Spleen (tissue), 11 donors: Measurements from ENCODE around the gene SASH3. TPM values are rescaled to one million over a fixed set of nuclear protein-coding genes. Genes with fewer than 3 reads are reported as not detected.

Experiments used
- DNase-seq: peaks from one replicate; pipeline ENCODE4 v3.0.0-alpha.2; 2020
- H3K27ac ChIP-seq, 8 donors: fragments of 200-600 bp; sonication (generic) in 7 of 8; 1 replicate in 4 of 8; 2 replicates in 4 of 8; pipeline versions ENCODE4 v1.5.0 to v1.8.0; 2016 to 2021; ENCODE audit warnings: inconsistent platforms in 4 of 8, mild to moderate bottlenecking in 4 of 8, moderate library complexity in 1 of 8
- H3K27me3 ChIP-seq, 7 donors: fragments of 200-600 bp; sonication (generic) in 6 of 7; replicated peaks in 1 of 7; 1 replicate in 4 of 7; 2 replicates in 3 of 7; pipeline versions ENCODE4 v1.5.0 to v1.8.0; 2016 to 2021; ENCODE audit warnings: inconsistent platforms in 3 of 7, mild to moderate bottlenecking in 1 of 7
- H3K36me3 ChIP-seq, 6 donors: fragments of 200-600 bp; sonication (generic) in 5 of 6; 1 replicate in 4 of 6; 2 replicates in 2 of 6; pipeline versions ENCODE4 v1.5.0 to v1.8.0; 2016 to 2021; ENCODE audit warnings: inconsistent platforms in 2 of 6
- H3K4me1 ChIP-seq, 6 donors: fragments of 200-600 bp; sonication (generic) in 5 of 6; 1 replicate in 3 of 6; 2 replicates in 3 of 6; pipeline versions ENCODE4 v1.5.0 to v1.8.0; 2016 to 2021; ENCODE audit warnings: inconsistent platforms in 3 of 6
- H3K4me3 ChIP-seq, 8 donors: fragments of 200-600 bp; sonication (generic) in 7 of 8; 1 replicate in 4 of 8; 2 replicates in 4 of 8; pipeline versions ENCODE4 v1.5.0 to v1.8.0; 2016 to 2021; ENCODE audit warnings: inconsistent platforms in 4 of 8, mild to moderate bottlenecking in 4 of 8, moderate library complexity in 2 of 8
- H3K9me3 ChIP-seq, 8 donors: fragments of 200-600 bp; sonication (generic) in 7 of 8; 1 replicate in 4 of 8; 2 replicates in 4 of 8; pipeline versions ENCODE4 v1.5.0 to v1.8.0; 2016 to 2021; ENCODE audit warnings: inconsistent platforms in 4 of 8
- CTCF ChIP-seq, 11 experiments: fragments of 200-600 bp in 7 of 11; fragments of 450-650 bp in 4 of 11; sonication (generic) in 4 of 11; IDR thresholded peaks in 8 of 11; conservative IDR thresholded peaks in 3 of 11; 1 replicate in 7 of 11; 2 replicates in 4 of 11; pipeline versions ENCODE4 v1.4.0 to v1.8.0; 2016 to 2021; ENCODE audit warnings: antibody characterized with exemption in 11 of 11, inconsistent platforms in 4 of 11, mild to moderate bottlenecking in 1 of 11
- POLR2A ChIP-seq, 3 donors: fragments of 450-650 bp; IDR thresholded peaks; one replicate each; pipeline ENCODE4 v1.5.1; 2017; ENCODE audit warnings: antibody characterized with exemption in 3 of 3, mild to moderate bottlenecking in 1 of 3
- POLR2AphosphoS5 ChIP-seq, 3 donors: sonication (generic); formaldehyde crosslinking; IDR thresholded peaks; one replicate each; pipeline ENCODE4 v1.5.1; 2017; ENCODE audit warnings: antibody characterized with exemption in 3 of 3
- WGBS, 5 donors: extraction: QIAGEN DNeasy Blood & Tissue Kit in 3 of 5; methylation state at CpG; one replicate each; pipeline versions ENCODE4 v1.1.5 to v1.1.7; 2013 to 2018; 5-methylcytosine and 5-hydroxymethylcytosine counted together
- intact Hi-C: fragments of 100-400 bp; cut with DNase I; formaldehyde crosslinking; loops from one replicate; pipeline ENCODE4 v1.15.0; 2023; ENCODE audit warnings: low total_unique reads
- polyA plus RNA-seq, 3 donors: library from polyadenylated mRNA; stranded (reverse); fragments of 200-250 nt; gene quantifications; one replicate each; pipeline ENCODE4 v1.2.1, GENCODE V29; 2013
- total RNA-seq, 7 donors: library from RNA; depleted of rRNA in 3 of 7; stranded (reverse); fragments of >200 nt in 3 of 7; fragmentation: NEBNext Ultra II Directional in 4 of 7; extraction: Animal tissue kit (Norgen Biotek cat#: 25700) in 4 of 7; gene quantifications; one replicate each; pipeline versions ENCODE4 v1.1.0 to v1.2.1, GENCODE V29; 2016 to 2021
- donor health status: healthy with polysubstance abuse.
- donor health status: DM: no; HTN: no; CAD: no; lungs with moderate emphysema.
- donor health status: DM: no; HTN: no; CAD: no.
- donor health status: Bipolar disorder and iron deficiency.
- donor health status: healthy.
- donor health status: DM: no; HTN: no; CAD: no.
- donor health status: DM: yes; HTN: yes; CAD: no.

SASH3 gene
- total and polyA plus RNA-seq, 10 donors: 111 to 204 (median 140) TPM

GRCh38 chrX:129830494-129830893 lies 50.7 kb downstream of the SASH3 start:
- DNase-seq: no peak
- no peaks in the 10 kb centered on the region for H3K27me3 ChIP-seq
- WGBS, 5 donors: 48 to 67% (median 56%) methylated on average over 4 of the region's 4 CpGs
- intact Hi-C loops: no loop called here
- H3K36me3 ChIP-seq: no peaks in the 10 kb centered on the region
- no peak overlapping the region for H3K27ac ChIP-seq
- H3K4me1 ChIP-seq: peaks cover 0 to 8% (median 0%) of the 10 kb centered on the region in 6 donors
- no peaks in the 10 kb centered on the region for H3K9me3 ChIP-seq
- TF ChIP-seq POLR2A (IDR thresholded peaks at IDR 0.05): no peak
- no peak for TF ChIP-seq POLR2AphosphoS5 (IDR thresholded peaks at IDR 0.05)
- no peak for TF ChIP-seq CTCF (IDR thresholded peaks at IDR 0.05 in 8 of 11, conservative IDR thresholded peaks at IDR 0.05 in 3 of 11)
- H3K4me3 ChIP-seq: no peak overlapping the region

- H3K27me3 ChIP-seq: no peaks in the 10 kb centered on the region
- WGBS, 5 donors: 80 to 95% (median 89%) methylated on average over 7 to 8 of the region's 8 CpGs
- DNase-seq: no peak
- no peaks in the 10 kb centered on the region for H3K9me3 ChIP-seq
- no peak for TF ChIP-seq POLR2A (IDR thresholded peaks at IDR 0.05)
- TF ChIP-seq CTCF (IDR thresholded peaks at IDR 0.05 in 8 of 11, conservative IDR thresholded peaks at IDR 0.05 in 3 of 11): no peak
- no peak for TF ChIP-seq POLR2AphosphoS5 (IDR thresholded peaks at IDR 0.05)
- H3K4me1 ChIP-seq: peaks cover 0 to 3% (median 0%) of the 10 kb centered on the region in 6 donors
- intact Hi-C loops: no loop called here
- H3K36me3 ChIP-seq: no peaks in the 10 kb centered on the region
- H3K27ac ChIP-seq: no peak overlapping the region
- H3K4me3 ChIP-seq: no peak overlapping the region
Measured at GRCh38 chrX:129831091-129831885, 51.5 kb downstream of the SASH3 start.

- no peak for TF ChIP-seq CTCF (IDR thresholded peaks at IDR 0.05 in 8 of 11, conservative IDR thresholded peaks at IDR 0.05 in 3 of 11)
- TF ChIP-seq POLR2AphosphoS5 (IDR thresholded peaks at IDR 0.05): no peak
- TF ChIP-seq POLR2A (IDR thresholded peaks at IDR 0.05): no peak
- intact Hi-C loops: no loop called here
- H3K36me3 ChIP-seq: no peaks in the 10 kb centered on the region
- H3K27ac ChIP-seq: no peak overlapping the region
- 84 to 96% (median 87%) methylated on average over 5 of the region's 5 CpGs for WGBS, 5 donors
- H3K27me3 ChIP-seq: no peaks in the 10 kb centered on the region
- no peaks in the 10 kb centered on the region for H3K4me1 ChIP-seq
- H3K9me3 ChIP-seq: no peaks in the 10 kb centered on the region
- no peak for DNase-seq
- H3K4me3 ChIP-seq: no peak overlapping the region
Measured at GRCh38 chrX:129833153-129833990, 53.6 kb downstream of the SASH3 start.

GRCh38 chrX:129836827-129837226 lies 57.1 kb downstream of the SASH3 start:
- 65 to 95% (median 78%) methylated on average over 3 of the region's 3 CpGs for WGBS, 5 donors

More at GRCh38 chrX:129836827-129837226, 57.1 kb downstream of the SASH3 start:
- TF ChIP-seq POLR2A (IDR thresholded peaks at IDR 0.05): no peak
- TF ChIP-seq POLR2AphosphoS5 (IDR thresholded peaks at IDR 0.05): no peak
- TF ChIP-seq CTCF (IDR thresholded peaks at IDR 0.05 in 8 of 11, conservative IDR thresholded peaks at IDR 0.05 in 3 of 11): no peak
- H3K4me3 ChIP-seq: no peak overlapping the region
- no peaks in the 10 kb centered on the region for H3K4me1 ChIP-seq
- no peaks in the 10 kb centered on the region for H3K27me3 ChIP-seq
- H3K27ac ChIP-seq: no peak overlapping the region
- intact Hi-C loops: no loop called here
- no peak for DNase-seq
- H3K9me3 ChIP-seq: no peaks in the 10 kb centered on the region
- H3K36me3 ChIP-seq: no peaks in the 10 kb centered on the region
